Adrenal gland (tissue), 12 donors: ENCODE data around the gene RDX. TPM values are rescaled to one million over a fixed set of nuclear protein-coding genes. Genes with fewer than 3 reads are reported as not detected.

Source experiments
- DNase-seq, 7 donors: peaks; one replicate each; pipeline ENCODE4 v3.0.0-alpha.2; 2019 to 2020
- H3K27ac ChIP-seq, 5 donors: fragments of 200-600 bp; sonication (generic) in 4 of 5; 1 replicate in 3 of 5; 2 replicates in 2 of 5; pipeline versions ENCODE4 v1.5.1 to v1.8.0; 2016 to 2020; ENCODE audit warnings: mild to moderate bottlenecking in 1 of 5
- H3K27me3 ChIP-seq: fragments of 200-600 bp; 2 replicates; pipeline ENCODE4 v1.8.0; 2021
- H3K36me3 ChIP-seq, 2 donors: fragments of 200-600 bp; replicated peaks in 1 of 2; 1 replicate in 1 of 2; 2 replicates in 1 of 2; pipeline versions ENCODE4 v1.5.1 to v1.8.0; 2018 to 2022
- H3K4me1 ChIP-seq, 2 donors: fragments of 200-600 bp; replicated peaks in 1 of 2; 1 replicate in 1 of 2; 2 replicates in 1 of 2; pipeline versions ENCODE4 v1.5.1 to v1.8.0; 2018 to 2021
- H3K4me3 ChIP-seq, 4 donors: fragments of 200-600 bp; sonication (generic) in 3 of 4; one replicate each; pipeline ENCODE4 v1.5.1; 2016 to 2018
- H3K9me3 ChIP-seq, 3 donors: fragments of 200-600 bp; sonication (generic) in 1 of 3; replicated peaks in 1 of 3; 1 replicate in 2 of 3; 2 replicates in 1 of 3; pipeline versions ENCODE4 v1.5.1 to v1.8.0; 2016 to 2021
- POLR2A ChIP-seq, 2 donors: fragments of 450-650 bp; IDR thresholded peaks; one replicate each; pipeline ENCODE4 v1.6.1; 2017; ENCODE audit warnings: antibody characterized with exemption in 2 of 2, mild to moderate bottlenecking in 2 of 2, moderate library complexity in 1 of 2
- WGBS, 4 donors: extraction: QIAGEN DNeasy Blood & Tissue Kit in 2 of 4; methylation state at CpG; one replicate each; pipeline versions ENCODE4 v1.1.5 to v1.1.7; 2013 to 2017; 5-methylcytosine and 5-hydroxymethylcytosine counted together
- intact Hi-C, 2 donors: fragments of 100-400 bp; cut with DNase I; formaldehyde crosslinking; loops; one replicate each; pipeline versions ENCODE4 v1.14.1 to v1.15.0; 2022 to 2023
- polyA plus RNA-seq, 3 donors: library from polyadenylated mRNA; stranded (reverse); fragments of 200-250 nt in 2 of 3; fragments of 350-450 nt in 1 of 3; fragmentation: Illumina TruSeq in 1 of 3; extraction: RNeasy Lipid Tissue Mini Kit (QIAGEN cat#74804) in 1 of 3; gene quantifications; one replicate each; pipeline ENCODE4 v1.2.3, GENCODE V29; 2013 to 2014
- total RNA-seq, 9 donors: library from RNA; depleted of rRNA in 4 of 9; stranded (reverse); fragments of >200 nt in 4 of 9; fragments of 120-200 nt in 1 of 9; fragmentation: NEBNext Ultra II Directional in 1 of 9; extraction: Animal tissue kit (Norgen Biotek cat#: 25700) in 1 of 9; gene quantifications; one replicate each; pipeline versions ENCODE4 v1.1.0 to v1.2.4, GENCODE V29; 2013 to 2023
- TF ChIP-seq, protein P1 (sequence below), 6 experiments: fragments of 450-650 bp in 4 of 6; fragments of 200-600 bp in 2 of 6; sonication (generic) in 1 of 6; IDR thresholded peaks; 1 replicate in 5 of 6; 2 replicates in 1 of 6; pipeline versions ENCODE4 v1.5.1 to v1.8.0; 2016 to 2021; ENCODE audit warnings: antibody characterized with exemption in 6 of 6, mild to moderate bottlenecking in 2 of 6, moderate library complexity in 1 of 6
- donor health status: healthy with polysubstance abuse.
- donor health status: Bipolar disorder and iron deficiency.
- donor health status: DM: yes; HTN: yes; CAD: no.
- donor health status: DM: no; HTN: no; CAD: no.
- donor health status: DM: no; HTN: no; CAD: no.
- donor health status: DM: yes; HTN: yes; CAD: no.

Gene RDX
- total and polyA plus RNA-seq, 12 donors = 82.4 to 1,153 (median 588) TPM

DNA sequence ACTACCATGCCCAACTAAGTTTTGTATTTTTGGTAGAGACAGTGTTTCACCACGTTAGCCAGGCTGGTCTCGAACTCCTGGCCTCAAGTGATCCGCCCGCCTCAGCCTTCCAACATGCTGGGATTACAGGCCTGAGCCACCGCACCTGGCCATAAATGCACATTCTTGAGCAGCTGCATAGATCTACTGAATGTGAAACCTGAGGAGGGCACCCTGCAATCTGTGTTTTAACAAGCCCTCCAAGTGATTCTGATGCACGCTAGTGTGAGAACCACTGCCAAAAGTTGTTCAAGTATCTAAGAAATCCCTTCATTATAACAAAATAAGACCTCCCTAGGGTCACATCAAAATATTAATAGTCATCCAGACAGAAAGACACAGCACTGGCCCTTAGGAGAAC is 89.3 kb downstream of the RDX start:
- no peak for TF ChIP-seq POLR2A (IDR thresholded peaks at IDR 0.05)
- TF ChIP-seq, protein P1, sequence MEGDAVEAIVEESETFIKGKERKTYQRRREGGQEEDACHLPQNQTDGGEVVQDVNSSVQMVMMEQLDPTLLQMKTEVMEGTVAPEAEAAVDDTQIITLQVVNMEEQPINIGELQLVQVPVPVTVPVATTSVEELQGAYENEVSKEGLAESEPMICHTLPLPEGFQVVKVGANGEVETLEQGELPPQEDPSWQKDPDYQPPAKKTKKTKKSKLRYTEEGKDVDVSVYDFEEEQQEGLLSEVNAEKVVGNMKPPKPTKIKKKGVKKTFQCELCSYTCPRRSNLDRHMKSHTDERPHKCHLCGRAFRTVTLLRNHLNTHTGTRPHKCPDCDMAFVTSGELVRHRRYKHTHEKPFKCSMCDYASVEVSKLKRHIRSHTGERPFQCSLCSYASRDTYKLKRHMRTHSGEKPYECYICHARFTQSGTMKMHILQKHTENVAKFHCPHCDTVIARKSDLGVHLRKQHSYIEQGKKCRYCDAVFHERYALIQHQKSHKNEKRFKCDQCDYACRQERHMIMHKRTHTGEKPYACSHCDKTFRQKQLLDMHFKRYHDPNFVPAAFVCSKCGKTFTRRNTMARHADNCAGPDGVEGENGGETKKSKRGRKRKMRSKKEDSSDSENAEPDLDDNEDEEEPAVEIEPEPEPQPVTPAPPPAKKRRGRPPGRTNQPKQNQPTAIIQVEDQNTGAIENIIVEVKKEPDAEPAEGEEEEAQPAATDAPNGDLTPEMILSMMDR (IDR thresholded peaks at IDR 0.05) = no peak
- DNase-seq = peak in 1 of 7 donors; percentile 36
- Histone ChIP-seq H3K36me3 (no peaks in the 10 kb centered on the region), H3K27me3 (no peaks in the 10 kb centered on the region), H3K4me3 (no peak overlapping the region), H3K4me1 (no peaks in the 10 kb centered on the region), H3K27ac (no peak overlapping the region), H3K9me3 (no peaks in the 10 kb centered on the region)
- intact Hi-C loops = loop anchor here in 1 of 2 donors (10.0 kb wide), 2 partner anchors 78 to 168 kb away; no protein-coding TSS in a partner anchor
- 93 to 98% (median 96%) methylated on average over 6 of the region's 6 CpGs for WGBS, 4 donors

GRCh38 chr11:110200836-110201235 is 95.6 kb downstream of the RDX start:
- 80 to 89% (median 85%) methylated on average over 10 of the region's 10 CpGs for WGBS, 4 donors
- no peaks in the 10 kb centered on the region for H3K27me3 ChIP-seq
- TF ChIP-seq, protein P1 (IDR thresholded peaks at IDR 0.05) = no peak
- no peak for TF ChIP-seq POLR2A (IDR thresholded peaks at IDR 0.05)
- peak overlapping the region in 2 of 5 donors; percentile 46 to 57 for H3K27ac ChIP-seq
- no peaks in the 10 kb centered on the region for H3K36me3 ChIP-seq
- intact Hi-C loops = loop anchor here (5.0 to 10.0 kb wide), 4 partner anchors 84 to 231 kb away; no protein-coding TSS in a partner anchor
- H3K9me3 ChIP-seq = no peaks in the 10 kb centered on the region
- H3K4me3 ChIP-seq = no peak overlapping the region
- H3K4me1 ChIP-seq = peaks cover 13 to 17% of the 10 kb centered on the region in 2 donors
- DNase-seq = peak in 2 of 7 donors; percentile 22 to 52

DNA sequence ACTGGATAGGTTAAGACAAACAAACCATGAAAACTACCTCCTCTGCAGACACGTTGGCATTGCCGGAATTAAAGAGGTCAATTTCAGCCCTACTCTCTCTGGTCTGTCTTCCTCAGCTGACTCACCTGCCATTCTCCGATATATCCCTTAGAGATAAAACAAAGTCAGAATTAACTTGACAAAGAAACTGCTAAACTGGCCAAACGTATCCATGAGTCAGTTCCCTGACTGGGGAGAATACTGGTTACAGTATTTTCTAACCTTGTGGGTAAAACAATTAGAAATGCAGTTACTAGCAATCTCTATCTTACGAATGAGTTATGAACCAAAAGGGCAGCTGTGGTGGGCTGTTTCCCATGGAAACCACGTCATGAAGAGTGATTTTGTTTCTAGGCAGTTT is 96.2 kb downstream of the RDX start:
- intact Hi-C loops = loop anchor here (5.0 to 10.0 kb wide), 4 partner anchors 85 to 232 kb away; no protein-coding TSS in a partner anchor
- Histone ChIP-seq H3K27me3 (no peaks in the 10 kb centered on the region), H3K9me3 (no peaks in the 10 kb centered on the region), H3K4me3 (no peak overlapping the region), H3K4me1 (peaks cover 13 to 17% of the 10 kb centered on the region in 2 donors), H3K36me3 (no peaks in the 10 kb centered on the region), H3K27ac (peak overlapping the region in 4 of 5 donors; percentile 25 to 57 (median 34))
- peak in 1 of 7 donors; percentile 38 for DNase-seq
- TF ChIP-seq, protein P1 (IDR thresholded peaks at IDR 0.05) = no peak
- TF ChIP-seq POLR2A (IDR thresholded peaks at IDR 0.05) = no peak
- 41 to 56% (median 45%) methylated on average over 6 of the region's 6 CpGs for WGBS, 4 donors

GRCh38 chr11:110199184-110199981 is 97.0 kb downstream of the RDX start:
- H3K27ac ChIP-seq = peak overlapping the region in 4 of 5 donors; percentile 17 to 42 (median 26)
- TF ChIP-seq, protein P1 (IDR thresholded peaks at IDR 0.05) = no peak
- H3K9me3 ChIP-seq = no peaks in the 10 kb centered on the region
- no peaks in the 10 kb centered on the region for H3K36me3 ChIP-seq
- intact Hi-C loops = no loop called here
- no peak overlapping the region for H3K4me3 ChIP-seq
- WGBS, 4 donors = 58 to 72% (median 69%) methylated on average over 3 to 4 of the region's 4 CpGs
- peaks cover 13 to 17% of the 10 kb centered on the region in 2 donors for H3K4me1 ChIP-seq
- DNase-seq = peak in 6 of 7 donors; percentile 32 to 68 (median 54)
- no peaks in the 10 kb centered on the region for H3K27me3 ChIP-seq
